Tibial nerve (tissue), 3 donors: ENCODE data around the gene RUNX1.

Experiments used
- CTCF ChIP-seq, 5 experiments: fragments of 200-600 bp in 3 of 5; fragments of 450-650 bp in 2 of 5; sonication (generic) in 3 of 5; IDR thresholded peaks; one replicate each; pipeline ENCODE4 v1.5.1; 2016 to 2019; ENCODE audit warnings: antibody characterized with exemption in 5 of 5, mild to moderate bottlenecking in 3 of 5, moderate library complexity in 2 of 5
- POLR2A ChIP-seq, 2 donors: fragments of 450-650 bp; IDR thresholded peaks; one replicate each; pipeline ENCODE4 v1.6.1; 2017; ENCODE audit warnings: antibody characterized with exemption in 2 of 2, mild to moderate bottlenecking in 2 of 2, moderate library complexity in 2 of 2

- TF ChIP-seq CTCF (IDR thresholded peaks at IDR 0.05) (no peak), POLR2A (IDR thresholded peaks at IDR 0.05) (no peak)
These were observed 118.1 kb downstream of the RUNX1 start for GRCh38 chr21:34930971-34931370.
